WTC11 (cell line): ENCODE measurements around the gene HPN.

Experiments used
- CTCF ChIP-seq: fragments of 200-600 bp; IDR thresholded peaks from 2 replicates; pipeline ENCODE4 v1.8.0; 2022; ENCODE audit warnings: antibody characterized with exemption
- ZNF121 ChIP-seq: sonication (generic); formaldehyde crosslinking; IDR thresholded peaks from 2 replicates; pipeline ENCODE4 v1.8.0; 2023; ENCODE audit warnings: missing genetic modification reagents

GRCh38 chr19:34998777-34999497, 42.6 kb upstream of the HPN start:
- no peak for TF ChIP-seq CTCF
- TF ChIP-seq ZNF121 (CRISPR knock-in tag) = no peak
